SU-DHL-6 (cell line): ENCODE data around the gene FAM184B.

Experiments
- H2AFZ ChIP-seq: fragments of 200-600 bp; sonication (generic); 2 replicates; pipeline ENCODE4 v1.6.1; 2014; ENCODE audit warnings: low read depth, mild to moderate bottlenecking, moderate library complexity, mixed read lengths, antibody characterized with exemption, low read length; ENCODE audit not compliant: severe bottlenecking
- H3F3A ChIP-seq: fragments of 200-600 bp; shearing (Covaris generic); 2 replicates; pipeline ENCODE4 v1.6.0; 2016; ENCODE audit warnings: antibody characterized with exemption, mild to moderate bottlenecking; ENCODE audit not compliant: insufficient read depth
- H3K27ac ChIP-seq: fragments of 200-600 bp; sonication (generic); 2 replicates; pipeline ENCODE4 v1.5.1; 2016; ENCODE audit warnings: low read depth, mild to moderate bottlenecking, low read length, moderate library complexity, mixed read lengths
- H3K27me3 ChIP-seq: fragments of 200-600 bp; sonication (generic), shearing (Covaris generic); 2 replicates; pipeline ENCODE4 v1.6.0; 2014; ENCODE audit warnings: mild to moderate bottlenecking, low read length
- H3K36me3 ChIP-seq: fragments of 200-600 bp; sonication (generic); 2 replicates; pipeline ENCODE4 v1.6.1; 2014; ENCODE audit warnings: mild to moderate bottlenecking, low read length, mixed read lengths
- H3K4me2 ChIP-seq: fragments of 300-600, 200-600 bp; shearing (Covaris generic), sonication (generic); 2 replicates; pipeline ENCODE4 v1.6.0; 2014; ENCODE audit warnings: low read length, low read depth, mild to moderate bottlenecking; ENCODE audit not compliant: poor library complexity, severe bottlenecking
- H3K4me3 ChIP-seq: fragments of 200-600 bp; sonication (generic); 2 replicates; pipeline ENCODE4 v1.5.1; 2014; ENCODE audit warnings: antibody characterized with exemption, low read length, mild to moderate bottlenecking, mixed read lengths; ENCODE audit not compliant: insufficient read depth, poor library complexity, severe bottlenecking
- H3K79me2 ChIP-seq: fragments of 200-600 bp; sonication (generic); 2 replicates; pipeline ENCODE4 v1.6.1; 2014; ENCODE audit warnings: mild to moderate bottlenecking, low read length, moderate library complexity; ENCODE audit not compliant: insufficient read depth
- H3K9ac ChIP-seq: fragments of 200-600 bp; sonication (generic); 2 replicates; pipeline ENCODE4 v1.7.0; 2014; ENCODE audit warnings: mild to moderate bottlenecking, low read length
- H3K9me2 ChIP-seq: fragments of 200-600 bp; sonication (generic); replicated peaks from 2 replicates; pipeline ENCODE4 v1.6.1; 2014; ENCODE audit warnings: low read length; ENCODE audit not compliant: insufficient read depth
- H3K9me3 ChIP-seq: fragments of 200-600 bp; sonication (generic); 2 replicates; pipeline ENCODE4 v1.6.1; 2014; ENCODE audit warnings: low read length, mixed read lengths; ENCODE audit not compliant: insufficient read depth
- H4K20me1 ChIP-seq: fragments of 200-600 bp; sonication (generic); 2 replicates; pipeline ENCODE4 v1.6.1; 2014; ENCODE audit warnings: low read depth, mild to moderate bottlenecking, antibody characterized with exemption, low read length, moderate library complexity, mixed read lengths
- EZH2phosphoT487 ChIP-seq: fragments of 200-600 bp; sonication (generic), shearing (Covaris generic); conservative IDR thresholded peaks from 2 replicates; pipeline ENCODE4 v1.6.1; 2018; ENCODE audit warnings: mild to moderate bottlenecking, antibody characterized with exemption, low read length, moderate library complexity, mixed read lengths
- TF ChIP-seq, protein P1 (sequence below): fragments of 200-600 bp; sonication (generic); IDR thresholded peaks from one replicate; pipeline ENCODE4 v1.5.1; 2017; ENCODE audit warnings: antibody characterized with exemption, mild to moderate bottlenecking, low read length, moderate library complexity; ENCODE audit not compliant: insufficient read depth, poor library complexity, severe bottlenecking

Gene FAM184B

DNA sequence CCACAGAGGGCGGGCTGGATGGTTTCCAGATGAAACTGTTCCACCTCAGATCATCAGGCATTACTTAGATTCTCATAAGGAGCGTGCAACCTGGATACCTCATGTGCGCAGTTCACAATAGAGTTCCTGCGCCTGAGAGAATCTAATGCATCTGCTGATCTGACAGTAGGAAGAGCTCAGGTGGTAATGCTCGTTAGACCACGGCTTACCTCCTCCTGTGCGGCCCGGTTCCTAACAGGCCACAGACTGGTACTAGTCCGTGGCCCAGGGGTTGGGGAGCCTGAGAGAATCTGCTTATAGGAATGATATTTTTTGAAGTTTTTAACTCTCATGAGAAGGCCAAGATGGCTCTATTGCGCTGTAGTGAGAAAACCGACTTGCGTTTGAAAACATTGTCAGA is 34.7 kb upstream of the FAM184B start:
- peaks cover 47% of the 10 kb centered on the region for H4K20me1 ChIP-seq
- H3K4me3 ChIP-seq = no peak overlapping the region
- peaks cover 12% of the 10 kb centered on the region for H3F3A ChIP-seq
- peaks cover 81% of the 10 kb centered on the region for H3K79me2 ChIP-seq
- no peaks in the 10 kb centered on the region for H3K9me2 ChIP-seq
- H3K4me2 ChIP-seq = no peak overlapping the region
- no peak overlapping the region for H3K9ac ChIP-seq
- H3K27ac ChIP-seq = no peak overlapping the region
- no peaks in the 10 kb centered on the region for H3K9me3 ChIP-seq
- H3K27me3 ChIP-seq = no peaks in the 10 kb centered on the region
- TF ChIP-seq, protein P1, sequence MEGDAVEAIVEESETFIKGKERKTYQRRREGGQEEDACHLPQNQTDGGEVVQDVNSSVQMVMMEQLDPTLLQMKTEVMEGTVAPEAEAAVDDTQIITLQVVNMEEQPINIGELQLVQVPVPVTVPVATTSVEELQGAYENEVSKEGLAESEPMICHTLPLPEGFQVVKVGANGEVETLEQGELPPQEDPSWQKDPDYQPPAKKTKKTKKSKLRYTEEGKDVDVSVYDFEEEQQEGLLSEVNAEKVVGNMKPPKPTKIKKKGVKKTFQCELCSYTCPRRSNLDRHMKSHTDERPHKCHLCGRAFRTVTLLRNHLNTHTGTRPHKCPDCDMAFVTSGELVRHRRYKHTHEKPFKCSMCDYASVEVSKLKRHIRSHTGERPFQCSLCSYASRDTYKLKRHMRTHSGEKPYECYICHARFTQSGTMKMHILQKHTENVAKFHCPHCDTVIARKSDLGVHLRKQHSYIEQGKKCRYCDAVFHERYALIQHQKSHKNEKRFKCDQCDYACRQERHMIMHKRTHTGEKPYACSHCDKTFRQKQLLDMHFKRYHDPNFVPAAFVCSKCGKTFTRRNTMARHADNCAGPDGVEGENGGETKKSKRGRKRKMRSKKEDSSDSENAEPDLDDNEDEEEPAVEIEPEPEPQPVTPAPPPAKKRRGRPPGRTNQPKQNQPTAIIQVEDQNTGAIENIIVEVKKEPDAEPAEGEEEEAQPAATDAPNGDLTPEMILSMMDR = no peak
- no peak for TF ChIP-seq EZH2phosphoT487
- H3K36me3 ChIP-seq = peaks cover 79% of the 10 kb centered on the region
- H2AFZ ChIP-seq = no peak overlapping the region

DNA sequence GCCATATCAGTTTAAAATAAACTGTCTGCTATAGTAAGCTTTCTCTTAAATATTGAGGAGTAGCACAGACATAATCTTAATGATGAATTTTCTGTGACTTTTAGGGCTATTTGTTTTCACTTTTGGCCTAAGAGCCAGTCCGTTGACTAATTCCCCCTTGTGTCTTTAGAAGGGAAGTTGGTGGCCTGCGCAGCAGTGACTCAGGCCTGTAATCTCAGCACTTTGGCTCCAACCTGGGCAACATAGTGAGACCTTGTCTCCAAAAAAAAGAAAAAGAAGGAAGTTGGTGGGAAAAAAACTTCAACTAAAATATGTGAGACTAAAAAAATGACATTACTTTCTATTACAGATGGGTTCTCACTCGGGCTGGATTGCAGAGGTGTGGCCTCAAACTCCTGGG is 32.7 kb upstream of the FAM184B start:
- no peaks in the 10 kb centered on the region for H3K9me3 ChIP-seq
- no peaks in the 10 kb centered on the region for H3K9me2 ChIP-seq
- TF ChIP-seq, protein P1 = no peak
- no peak for TF ChIP-seq EZH2phosphoT487
- no peaks in the 10 kb centered on the region for H3K27me3 ChIP-seq
- no peak overlapping the region for H2AFZ ChIP-seq
- H3K27ac ChIP-seq = no peak overlapping the region
- peak overlapping the region; percentile 97 for H3K4me2 ChIP-seq
- H4K20me1 ChIP-seq = peaks cover 47% of the 10 kb centered on the region
- no peak overlapping the region for H3K4me3 ChIP-seq
- H3K9ac ChIP-seq = no peak overlapping the region
- peaks cover 67% of the 10 kb centered on the region for H3K36me3 ChIP-seq
- H3F3A ChIP-seq = peaks cover 17% of the 10 kb centered on the region
- peaks cover 94% of the 10 kb centered on the region for H3K79me2 ChIP-seq

DNA sequence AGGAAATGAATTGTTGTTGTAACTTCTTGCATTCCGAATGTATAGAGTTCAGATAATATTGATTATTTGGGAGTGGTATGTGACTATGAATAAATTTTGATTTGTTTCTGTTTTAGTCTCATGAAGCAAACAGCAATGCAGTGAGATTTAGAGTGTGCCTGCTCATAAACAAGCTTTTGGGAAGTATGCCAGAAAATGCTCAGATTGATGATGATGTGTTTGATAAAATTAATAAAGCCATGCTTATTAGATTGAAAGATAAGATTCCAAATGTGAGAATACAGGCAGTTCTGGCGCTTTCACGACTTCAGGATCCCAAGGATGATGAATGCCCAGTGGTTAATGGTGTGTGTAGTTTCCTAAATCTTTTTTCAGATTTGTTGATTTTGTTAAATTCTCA is 31.4 kb upstream of the FAM184B start:
- TF ChIP-seq, protein P1 = no peak
- no peak for TF ChIP-seq EZH2phosphoT487
- H4K20me1 ChIP-seq = peaks cover 43% of the 10 kb centered on the region
- H3K9me2 ChIP-seq = no peaks in the 10 kb centered on the region
- H3K4me3 ChIP-seq = peak overlapping the region; percentile 93
- H3K36me3 ChIP-seq = peaks cover 59% of the 10 kb centered on the region
- H3K79me2 ChIP-seq = peaks cover 94% of the 10 kb centered on the region
- H3K9me3 ChIP-seq = no peaks in the 10 kb centered on the region
- H3K9ac ChIP-seq = peak overlapping the region; percentile 96
- peak overlapping the region; percentile 97 for H3K4me2 ChIP-seq
- no peaks in the 10 kb centered on the region for H3K27me3 ChIP-seq
- H3F3A ChIP-seq = peaks cover 17% of the 10 kb centered on the region
- no peak overlapping the region for H3K27ac ChIP-seq
- no peak overlapping the region for H2AFZ ChIP-seq
